ENCODE measurements around the gene TMEM204. TPM values are rescaled to one million over a fixed set of nuclear protein-coding genes. Genes with fewer than 3 reads are reported as not detected.
A peak's percentile ranks its signal among the peaks of the same experiment; 100 is the strongest.

The TMEM204 gene
- total and polyA plus RNA-seq, 2 donors: 10.0 to 66.0 TPM

DNA sequence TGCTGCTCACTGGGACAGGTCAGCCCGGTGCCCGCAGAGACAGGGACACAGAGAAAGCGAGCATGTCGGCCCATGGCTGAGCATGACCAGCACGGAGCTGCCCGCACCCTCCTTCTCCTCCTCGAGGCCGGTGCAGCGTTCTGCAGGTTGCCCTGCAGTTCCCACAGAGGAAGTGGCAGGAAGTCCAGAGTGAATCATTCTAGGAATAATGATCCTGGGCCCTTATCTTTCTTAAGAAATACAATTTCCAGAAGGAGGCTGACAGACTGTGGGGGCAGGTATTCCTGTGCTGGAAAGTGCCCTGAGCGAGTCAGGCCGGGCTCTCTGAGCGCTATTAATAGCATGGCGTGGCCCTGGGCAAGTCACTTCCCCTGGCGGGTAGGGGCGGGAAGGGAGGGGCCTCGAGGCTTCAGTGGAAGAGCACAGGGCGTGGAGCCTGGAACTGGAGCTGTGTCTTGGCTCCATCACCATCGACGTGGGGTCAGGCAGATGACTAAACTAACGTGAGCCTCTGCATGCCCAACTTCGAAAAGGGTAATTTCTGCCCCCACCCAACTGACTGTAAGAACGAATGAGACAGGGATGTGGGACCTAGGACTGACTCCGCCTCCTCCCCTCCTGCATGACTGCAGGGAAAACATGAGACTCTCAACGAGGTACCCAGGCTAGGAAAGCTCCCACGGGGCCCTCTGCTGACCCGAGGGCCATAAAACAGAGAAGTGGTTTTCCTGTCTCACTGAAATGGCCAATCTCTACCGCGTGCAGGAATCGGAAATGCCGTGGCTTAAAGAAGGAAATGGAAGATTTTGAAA is 9.8 kb downstream of the TMEM204 start:
- H3K4me3 ChIP-seq (ENCODE audit: low read depth, low read length): no peak overlapping the region
- no peaks in the 10 kb centered on the region for H3K4me1 ChIP-seq (ENCODE audit: insufficient read depth)
- 54% methylated on average over 30 of the region's 30 CpGs for WGBS
- peak overlapping the region; percentile 61 for H3K27ac ChIP-seq (ENCODE audit: low read depth)
- no peak for DNase-seq (ENCODE audit: extremely low spot score)
- H3K36me3 ChIP-seq (ENCODE audit: insufficient read depth): peaks cover 3% of the 10 kb centered on the region

DNA sequence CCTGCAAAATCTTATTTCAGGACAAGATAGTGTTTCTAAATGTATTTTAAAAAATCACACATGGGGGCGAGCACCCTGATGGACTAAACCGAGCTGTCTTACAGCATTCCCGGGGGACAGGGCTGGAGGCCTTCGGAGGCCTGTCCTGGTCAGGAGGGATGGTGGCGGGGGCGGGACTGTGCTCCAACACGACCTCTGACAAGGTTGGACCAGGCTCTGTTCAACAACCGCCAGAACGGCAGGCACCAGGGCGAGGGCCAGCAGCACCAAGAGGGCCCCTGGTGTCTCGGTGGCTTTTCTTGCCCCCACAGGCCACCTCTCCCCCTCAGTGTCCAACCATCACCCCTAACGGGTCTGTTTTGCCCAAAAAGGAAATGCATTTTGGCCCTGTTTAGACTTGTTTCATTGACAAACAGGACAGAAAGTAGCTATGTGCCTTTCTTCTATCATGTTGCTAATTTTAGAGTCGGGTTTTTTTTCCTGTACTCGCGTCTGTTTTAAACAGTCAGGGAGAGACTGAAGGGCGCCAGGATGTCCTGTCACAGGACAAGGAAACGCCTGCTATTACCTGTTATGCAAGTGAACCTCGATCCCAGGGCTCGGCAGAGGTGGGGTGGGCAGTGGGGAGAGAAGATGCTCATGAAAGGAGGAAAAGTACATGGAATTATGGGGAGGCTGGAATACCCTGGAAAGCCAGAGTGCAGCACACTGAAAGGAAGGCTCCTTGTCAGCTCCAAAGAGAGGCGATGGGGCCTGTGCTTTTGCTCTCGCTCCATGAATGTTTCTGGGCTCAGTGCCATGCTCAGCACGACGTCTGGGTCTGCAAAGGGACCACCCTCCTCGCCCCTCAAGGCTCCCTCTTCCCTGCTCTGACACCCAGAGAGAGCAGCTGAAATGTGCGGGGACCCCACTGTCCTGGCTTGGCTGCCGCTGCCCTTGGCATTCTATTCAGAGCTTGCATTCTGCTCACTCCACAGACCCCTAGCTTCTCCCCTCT is 11.9 kb downstream of the TMEM204 start:
- peak; percentile 59 for DNase-seq (ENCODE audit: extremely low spot score)
- H3K27ac ChIP-seq (ENCODE audit: low read depth): peak overlapping the region; percentile 95
- WGBS: 26% methylated on average over 26 of the region's 26 CpGs
- peaks cover 3% of the 10 kb centered on the region for H3K36me3 ChIP-seq (ENCODE audit: insufficient read depth)
- no peaks in the 10 kb centered on the region for H3K4me1 ChIP-seq (ENCODE audit: insufficient read depth)
- no peak overlapping the region for H3K4me3 ChIP-seq (ENCODE audit: low read depth, low read length)

DNA sequence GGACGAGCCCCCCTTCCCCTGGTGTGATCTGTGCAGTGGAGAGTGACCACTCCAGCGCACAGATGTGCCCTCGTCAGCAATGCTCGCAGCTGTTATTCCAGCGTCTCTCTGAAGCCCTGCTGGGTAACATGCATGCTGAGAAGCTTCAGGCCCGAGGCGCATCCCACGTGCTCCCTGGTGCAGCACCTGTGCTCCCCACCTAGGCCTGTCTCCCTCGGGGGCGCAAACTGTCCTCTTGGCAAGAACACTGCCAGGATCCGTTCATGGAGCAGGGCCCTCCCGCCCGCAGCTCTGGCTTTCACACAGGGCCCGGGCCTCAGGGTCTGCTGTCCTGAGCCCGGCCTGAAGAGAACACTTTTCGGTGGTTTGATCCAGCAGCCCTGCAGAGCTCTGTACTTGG is 13.0 kb downstream of the TMEM204 start:
- DNase-seq (ENCODE audit: extremely low spot score): no peak
- 84% methylated on average over 16 of the region's 16 CpGs for WGBS
- Histone ChIP-seq H3K27ac (ENCODE audit: low read depth) (peak overlapping the region; percentile 18), H3K36me3 (ENCODE audit: insufficient read depth) (peaks cover 3% of the 10 kb centered on the region), H3K4me1 (ENCODE audit: insufficient read depth) (no peaks in the 10 kb centered on the region), H3K4me3 (ENCODE audit: low read depth, low read length) (no peak overlapping the region)

DNA sequence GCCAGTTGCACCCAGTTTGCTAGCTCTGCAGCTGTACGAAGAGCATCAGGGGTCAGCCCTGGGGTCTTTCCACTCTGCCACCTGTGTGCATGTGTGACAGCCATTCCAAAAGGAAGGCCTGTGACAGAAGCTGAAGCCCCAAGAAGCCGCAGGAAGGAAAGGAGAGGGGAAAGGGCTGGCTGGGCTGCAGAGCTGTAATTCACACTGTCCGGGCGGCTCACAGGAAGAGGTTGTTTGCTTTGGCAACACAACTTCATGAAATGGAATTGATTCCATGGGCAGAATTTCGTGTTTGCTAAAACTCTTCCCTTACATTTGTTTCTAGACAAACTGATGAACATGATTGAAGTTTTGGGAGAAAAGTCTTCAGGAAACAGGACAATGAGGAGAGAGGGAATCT is 14.8 kb downstream of the TMEM204 start:
- no peak overlapping the region for H3K4me3 ChIP-seq (ENCODE audit: low read depth, low read length)
- no peaks in the 10 kb centered on the region for H3K4me1 ChIP-seq (ENCODE audit: insufficient read depth)
- DNase-seq (ENCODE audit: extremely low spot score): no peak
- H3K27ac ChIP-seq (ENCODE audit: low read depth): peak overlapping the region; percentile 63
- WGBS: 66% methylated on average over 5 of the region's 5 CpGs
- peaks cover 3% of the 10 kb centered on the region for H3K36me3 ChIP-seq (ENCODE audit: insufficient read depth)

DNA sequence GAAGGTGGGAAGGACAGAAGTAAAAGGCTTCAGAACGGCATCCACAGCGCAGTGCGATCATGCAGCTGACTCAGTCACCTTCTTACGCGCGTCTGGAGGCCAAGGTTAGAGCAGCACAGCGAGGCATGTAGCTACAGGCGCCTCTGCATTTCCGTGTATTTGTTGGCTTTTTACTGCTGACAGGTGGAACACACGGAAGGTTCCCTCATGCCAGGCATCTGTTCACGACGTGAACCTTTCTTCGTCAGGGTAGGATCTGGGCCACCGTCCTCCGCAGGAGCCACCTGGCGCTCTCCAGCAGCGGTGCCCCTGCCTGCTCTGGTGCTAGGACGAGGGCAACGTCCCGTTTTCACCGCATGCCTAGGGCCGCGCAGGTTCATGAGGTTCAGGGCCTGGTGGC is 15.3 kb downstream of the TMEM204 start:
- Histone ChIP-seq H3K4me3 (ENCODE audit: low read depth, low read length) (no peak overlapping the region), H3K36me3 (ENCODE audit: insufficient read depth) (peaks cover 3% of the 10 kb centered on the region), H3K27ac (ENCODE audit: low read depth) (peak overlapping the region; percentile 76), H3K4me1 (ENCODE audit: insufficient read depth) (no peaks in the 10 kb centered on the region)
- WGBS: 76% methylated on average over 23 of the region's 23 CpGs
- DNase-seq (ENCODE audit: extremely low spot score): no peak

DNA sequence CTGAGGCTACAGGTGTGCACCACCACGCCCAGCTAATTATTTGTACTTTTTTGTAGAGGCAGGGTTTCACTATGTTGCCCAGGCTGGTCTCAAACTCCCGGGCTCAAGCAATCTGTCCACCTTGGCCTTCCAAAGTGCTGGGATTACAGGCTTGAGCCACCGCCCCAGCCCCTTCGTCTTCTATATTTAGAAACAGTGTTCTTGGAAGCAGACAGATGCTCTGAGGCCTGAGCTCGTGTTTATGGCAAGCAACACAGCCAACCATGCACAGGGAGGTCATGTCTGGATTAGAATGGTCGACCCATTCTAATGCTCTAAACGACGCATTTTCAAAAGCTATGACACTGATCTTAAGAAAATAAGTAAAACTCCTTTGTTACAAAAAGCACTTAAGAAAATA is 16.6 kb downstream of the TMEM204 start:
- peaks cover 3% of the 10 kb centered on the region for H3K36me3 ChIP-seq (ENCODE audit: insufficient read depth)
- peak overlapping the region; percentile 68 for H3K27ac ChIP-seq (ENCODE audit: low read depth)
- no peaks in the 10 kb centered on the region for H3K4me1 ChIP-seq (ENCODE audit: insufficient read depth)
- WGBS: 34% methylated on average over 8 of the region's 8 CpGs
- DNase-seq (ENCODE audit: extremely low spot score): no peak
- no peak overlapping the region for H3K4me3 ChIP-seq (ENCODE audit: low read depth, low read length)

DNA sequence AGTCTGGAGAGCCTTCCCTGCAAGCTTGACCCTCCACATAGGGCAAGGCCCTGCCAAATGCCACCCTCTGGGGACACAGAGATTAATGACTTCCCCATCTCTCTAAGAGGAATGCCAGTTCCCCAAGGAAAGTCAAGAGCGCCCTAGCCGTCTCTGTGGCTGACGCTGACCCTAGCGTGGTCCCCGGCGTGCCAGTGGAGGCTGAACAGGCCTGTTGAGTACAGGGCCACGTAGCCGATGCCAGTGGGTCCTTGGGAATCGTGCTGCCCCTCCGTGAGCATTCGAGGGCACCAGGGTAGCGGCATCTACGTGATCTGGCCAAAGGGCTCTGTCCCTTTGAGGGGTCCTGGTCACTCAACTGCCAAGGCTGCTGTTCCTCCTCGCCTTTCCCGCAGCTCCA is 17.2 kb downstream of the TMEM204 start:
- no peak for DNase-seq (ENCODE audit: extremely low spot score)
- peaks cover 3% of the 10 kb centered on the region for H3K36me3 ChIP-seq (ENCODE audit: insufficient read depth)
- 95% methylated on average over 15 of the region's 15 CpGs for WGBS
- H3K27ac ChIP-seq (ENCODE audit: low read depth): no peak overlapping the region
- no peaks in the 10 kb centered on the region for H3K4me1 ChIP-seq (ENCODE audit: insufficient read depth)
- H3K4me3 ChIP-seq (ENCODE audit: low read depth, low read length): no peak overlapping the region

DNA sequence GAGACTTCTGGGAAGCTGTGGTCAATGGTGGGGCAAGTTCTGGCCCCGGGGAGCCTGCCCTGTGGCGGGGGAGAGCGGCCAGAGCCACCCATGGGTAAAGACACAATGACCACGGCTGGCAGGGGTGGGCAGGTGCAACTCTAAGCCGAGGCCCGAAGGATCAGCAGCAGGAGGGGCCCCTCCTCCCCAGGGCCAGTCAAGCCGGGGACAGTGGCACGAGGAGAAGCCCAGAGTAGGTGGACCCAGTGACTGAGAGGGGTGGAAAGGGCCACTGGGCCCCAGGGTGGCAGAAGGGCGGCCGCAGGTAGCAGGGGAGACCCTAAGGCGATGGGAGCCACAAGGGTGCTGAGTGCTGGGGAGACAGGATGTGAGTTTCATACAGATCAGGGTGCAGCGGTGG is 17.7 kb downstream of the TMEM204 start:
- DNase-seq (ENCODE audit: extremely low spot score): no peak
- 93% methylated on average over 12 of the region's 12 CpGs for WGBS
- no peaks in the 10 kb centered on the region for H3K4me1 ChIP-seq (ENCODE audit: insufficient read depth)
- H3K27ac ChIP-seq (ENCODE audit: low read depth): no peak overlapping the region
- H3K4me3 ChIP-seq (ENCODE audit: low read depth, low read length): no peak overlapping the region
- peaks cover 3% of the 10 kb centered on the region for H3K36me3 ChIP-seq (ENCODE audit: insufficient read depth)

DNA sequence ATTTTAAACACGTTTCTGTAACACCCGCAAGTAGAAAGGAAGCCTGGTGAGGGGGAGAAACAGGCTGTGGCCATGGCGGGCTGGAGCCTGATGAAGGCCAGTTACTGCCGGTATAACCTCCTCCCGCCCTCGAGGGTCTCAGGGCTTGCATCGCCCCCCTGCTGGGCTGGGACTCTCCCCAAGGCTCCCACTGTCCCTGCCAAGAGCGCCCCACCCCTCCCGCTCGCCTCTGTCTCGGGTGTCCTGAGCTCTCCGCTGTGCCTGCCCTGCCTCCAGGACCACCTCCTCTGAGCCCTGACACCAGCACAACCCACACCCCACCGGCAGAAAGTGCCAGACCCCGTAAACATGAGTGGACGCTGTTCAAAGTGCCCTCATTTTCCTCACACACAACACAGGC is 18.7 kb downstream of the TMEM204 start:
- Histone ChIP-seq H3K4me1 (ENCODE audit: insufficient read depth) (no peaks in the 10 kb centered on the region), H3K4me3 (ENCODE audit: low read depth, low read length) (no peak overlapping the region), H3K36me3 (ENCODE audit: insufficient read depth) (peaks cover 3% of the 10 kb centered on the region), H3K27ac (ENCODE audit: low read depth) (no peak overlapping the region)
- DNase-seq (ENCODE audit: extremely low spot score): no peak
- WGBS: 79% methylated on average over 15 of the region's 15 CpGs

DNA sequence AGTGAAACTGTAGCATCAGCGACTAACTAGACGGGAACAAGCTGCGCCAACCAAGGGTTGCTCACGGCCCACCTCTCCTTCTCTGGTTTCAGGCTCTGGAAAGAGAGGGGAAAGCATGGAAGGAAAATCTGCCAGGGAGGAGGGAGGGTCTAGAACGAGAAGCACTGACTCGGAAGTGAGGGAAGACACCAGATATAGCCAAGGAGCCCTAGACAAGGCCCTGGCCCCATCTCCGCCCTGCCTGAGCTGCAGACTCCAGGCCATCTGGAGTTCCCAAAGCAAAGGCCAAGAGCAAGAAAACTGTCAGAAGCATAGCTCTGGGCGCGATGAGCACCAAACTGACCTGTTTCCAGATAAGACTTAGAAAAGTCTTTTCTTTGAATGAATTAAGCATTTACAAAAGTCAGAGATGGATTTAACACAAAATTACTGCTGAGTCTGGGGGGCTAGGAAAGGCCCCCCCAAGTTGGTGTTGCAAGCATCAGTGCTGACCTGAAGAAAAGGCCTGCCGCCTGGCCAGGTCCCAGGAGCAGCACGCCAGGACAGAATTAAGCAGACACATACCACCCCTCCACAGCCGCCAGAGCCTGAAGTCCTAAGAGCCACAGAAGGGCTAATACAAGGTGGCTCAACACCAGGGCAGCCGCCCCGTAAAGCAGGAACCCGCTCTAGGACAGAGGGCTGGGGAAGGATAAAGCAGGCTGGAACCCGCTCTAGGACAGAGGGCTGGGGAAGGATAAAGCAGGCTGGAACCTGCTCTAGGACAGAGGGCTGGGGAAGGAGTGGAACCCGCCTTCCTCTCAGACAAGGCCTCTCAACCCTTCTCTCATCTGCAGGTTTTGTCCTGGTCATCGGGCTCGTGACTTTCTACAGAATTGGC is 20.7 kb downstream of the TMEM204 start:
- peaks cover 3% of the 10 kb centered on the region for H3K36me3 ChIP-seq (ENCODE audit: insufficient read depth)
- no peak overlapping the region for H3K27ac ChIP-seq (ENCODE audit: low read depth)
- 72% methylated on average over 19 of the region's 19 CpGs for WGBS
- no peaks in the 10 kb centered on the region for H3K4me1 ChIP-seq (ENCODE audit: insufficient read depth)
- no peak for DNase-seq (ENCODE audit: extremely low spot score)
- H3K4me3 ChIP-seq (ENCODE audit: low read depth, low read length): no peak overlapping the region

DNA sequence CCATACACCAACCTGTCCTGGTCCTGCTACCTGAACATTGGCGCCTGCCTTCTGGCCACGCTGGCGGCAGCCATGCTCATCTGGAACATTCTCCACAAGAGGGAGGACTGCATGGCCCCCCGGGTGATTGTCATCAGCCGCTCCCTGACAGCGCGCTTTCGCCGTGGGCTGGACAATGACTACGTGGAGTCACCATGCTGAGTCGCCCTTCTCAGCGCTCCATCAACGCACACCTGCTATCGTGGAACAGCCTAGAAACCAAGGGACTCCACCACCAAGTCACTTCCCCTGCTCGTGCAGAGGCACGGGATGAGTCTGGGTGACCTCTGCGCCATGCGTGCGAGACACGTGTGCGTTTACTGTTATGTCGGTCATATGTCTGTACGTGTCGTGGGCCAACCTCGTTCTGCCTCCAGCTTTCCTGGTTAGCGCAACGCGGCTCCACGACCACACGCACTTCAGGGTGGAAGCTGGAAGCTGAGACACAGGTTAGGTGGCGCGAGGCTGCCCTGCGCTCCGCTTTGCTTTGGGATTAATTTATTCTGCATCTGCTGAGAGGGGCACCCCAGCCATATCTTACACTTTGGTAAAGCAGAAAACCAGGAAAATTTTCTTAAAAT is 21.5 kb downstream of the TMEM204 start:
- Histone ChIP-seq H3K4me3 (ENCODE audit: low read depth, low read length) (no peak overlapping the region), H3K4me1 (ENCODE audit: insufficient read depth) (no peaks in the 10 kb centered on the region), H3K36me3 (ENCODE audit: insufficient read depth) (peaks cover 3% of the 10 kb centered on the region), H3K27ac (ENCODE audit: low read depth) (no peak overlapping the region)
- DNase-seq (ENCODE audit: extremely low spot score): no peak
- WGBS: 96% methylated on average over 34 of the region's 34 CpGs

DNA sequence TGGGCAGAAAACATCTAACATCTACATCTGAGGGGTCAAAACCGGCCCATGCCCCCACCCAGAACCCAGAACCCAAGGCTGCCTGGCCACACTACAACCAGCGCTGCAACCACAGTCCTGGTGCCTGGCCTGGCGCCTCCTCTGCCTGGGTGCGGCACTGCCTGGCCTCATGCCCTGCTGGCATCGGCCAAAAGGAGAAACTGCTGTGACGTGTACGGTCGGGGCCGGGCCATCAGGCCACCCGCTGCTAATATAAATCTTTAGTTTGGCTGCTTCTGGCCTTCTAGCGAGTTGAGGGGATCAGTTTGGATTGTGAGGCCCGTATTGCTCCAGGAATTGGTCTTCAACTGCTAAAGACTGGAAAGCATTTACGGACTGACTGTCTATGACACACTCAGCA is 22.8 kb downstream of the TMEM204 start:
- Histone ChIP-seq H3K4me3 (ENCODE audit: low read depth, low read length) (no peak overlapping the region), H3K36me3 (ENCODE audit: insufficient read depth) (peaks cover 3% of the 10 kb centered on the region), H3K27ac (ENCODE audit: low read depth) (no peak overlapping the region), H3K4me1 (ENCODE audit: insufficient read depth) (no peaks in the 10 kb centered on the region)
- 83% methylated on average over 13 of the region's 13 CpGs for WGBS
- no peak for DNase-seq (ENCODE audit: extremely low spot score)

DNA sequence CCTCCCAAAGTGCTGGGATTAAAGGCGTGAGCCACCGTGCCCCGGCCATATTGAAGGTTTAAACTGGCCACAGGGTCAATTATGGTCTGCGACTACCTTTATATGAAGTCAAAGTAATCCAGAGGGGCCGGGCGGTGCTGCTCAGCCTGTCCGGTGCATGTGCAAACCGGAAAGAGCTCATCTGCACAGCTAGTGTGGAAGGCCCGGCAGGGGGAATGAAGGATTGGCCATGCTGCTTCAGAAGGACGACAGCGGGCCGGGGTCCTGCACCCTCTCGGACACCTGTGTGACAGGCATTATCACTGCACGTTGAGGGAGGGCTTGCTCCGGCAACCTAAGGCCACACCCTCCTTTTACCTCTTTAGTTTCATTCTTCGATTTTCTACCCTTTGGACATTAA is 23.6 kb downstream of the TMEM204 start:
- H3K36me3 ChIP-seq (ENCODE audit: insufficient read depth): no peaks in the 10 kb centered on the region
- no peak overlapping the region for H3K27ac ChIP-seq (ENCODE audit: low read depth)
- H3K4me1 ChIP-seq (ENCODE audit: insufficient read depth): no peaks in the 10 kb centered on the region
- no peak for DNase-seq (ENCODE audit: extremely low spot score)
- H3K4me3 ChIP-seq (ENCODE audit: low read depth, low read length): no peak overlapping the region
- WGBS: 90% methylated on average over 16 of the region's 16 CpGs

All from urinary bladder (tissue), 4 donors.